ENCODE results near the gene ITGA11. TPM values are rescaled to one million over a fixed set of nuclear protein-coding genes. Genes with fewer than 3 reads are reported as not detected.

Gene ITGA11
- polyA plus RNA-seq, 1 of the 3 experiments (the other 2 are of a cell fraction) = 0.49 TPM

GRCh38 chr15:68436680-68437079 is 4.7 kb upstream of the ITGA11 start:
- POLR2A ChIA-PET = no interaction called here

GRCh38 chr15:68435966-68436365 is 4.0 kb upstream of the ITGA11 start:
- ChIA-PET POLR2A (no interaction called here), CTCF (no interaction called here)
- H3K4me3 ChIP-seq (ENCODE audit: low read depth in 2 of 2, low read length in 1 of 2) = no peak overlapping the region
- H3K4me1 ChIP-seq (ENCODE audit: control insufficient read depth in 1 of 2, insufficient read depth in 2 of 2, low read depth in 1 of 2, low read length in 1 of 2) = peaks cover 0 to 14% of the 10 kb centered on the region in 2 experiments; a peak in 1 of 4 replicates
- H3K9me2 ChIP-seq = no peaks in the 10 kb centered on the region
- TF ChIP-seq, protein P1, sequence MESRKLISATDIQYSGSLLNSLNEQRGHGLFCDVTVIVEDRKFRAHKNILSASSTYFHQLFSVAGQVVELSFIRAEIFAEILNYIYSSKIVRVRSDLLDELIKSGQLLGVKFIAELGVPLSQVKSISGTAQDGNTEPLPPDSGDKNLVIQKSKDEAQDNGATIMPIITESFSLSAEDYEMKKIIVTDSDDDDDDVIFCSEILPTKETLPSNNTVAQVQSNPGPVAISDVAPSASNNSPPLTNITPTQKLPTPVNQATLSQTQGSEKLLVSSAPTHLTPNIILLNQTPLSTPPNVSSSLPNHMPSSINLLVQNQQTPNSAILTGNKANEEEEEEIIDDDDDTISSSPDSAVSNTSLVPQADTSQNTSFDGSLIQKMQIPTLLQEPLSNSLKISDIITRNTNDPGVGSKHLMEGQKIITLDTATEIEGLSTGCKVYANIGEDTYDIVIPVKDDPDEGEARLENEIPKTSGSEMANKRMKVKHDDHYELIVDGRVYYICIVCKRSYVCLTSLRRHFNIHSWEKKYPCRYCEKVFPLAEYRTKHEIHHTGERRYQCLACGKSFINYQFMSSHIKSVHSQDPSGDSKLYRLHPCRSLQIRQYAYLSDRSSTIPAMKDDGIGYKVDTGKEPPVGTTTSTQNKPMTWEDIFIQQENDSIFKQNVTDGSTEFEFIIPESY (IDR thresholded peaks at IDR 0.05; ENCODE audit: borderline replicate concordance, low read depth) = no peak
- TF ChIP-seq RAD21 (IDR thresholded peaks at IDR 0.05; ENCODE audit: low read length) (no peak), SIN3A (IDR thresholded peaks at IDR 0.05; ENCODE audit: borderline replicate concordance, low read depth, low read length) (no peak), EP300 (IDR thresholded peaks at IDR 0.05; ENCODE audit: borderline replicate concordance in 1 of 2, low read depth in 1 of 2, low read length in 1 of 2) (no peak), NRF1 (IDR thresholded peaks at IDR 0.05; ENCODE audit: low read depth, low read length) (no peak), RFX5 (IDR thresholded peaks at IDR 0.05; ENCODE audit: low read length) (no peak), RCOR1 (IDR thresholded peaks at IDR 0.05; ENCODE audit: low read length) (no peak), TAF1 (IDR thresholded peaks at IDR 0.05; ENCODE audit: borderline replicate concordance, low read depth, low read length) (no peak), ELF1 (IDR thresholded peaks at IDR 0.05) (no peak)
- TF ChIP-seq, protein P2, sequence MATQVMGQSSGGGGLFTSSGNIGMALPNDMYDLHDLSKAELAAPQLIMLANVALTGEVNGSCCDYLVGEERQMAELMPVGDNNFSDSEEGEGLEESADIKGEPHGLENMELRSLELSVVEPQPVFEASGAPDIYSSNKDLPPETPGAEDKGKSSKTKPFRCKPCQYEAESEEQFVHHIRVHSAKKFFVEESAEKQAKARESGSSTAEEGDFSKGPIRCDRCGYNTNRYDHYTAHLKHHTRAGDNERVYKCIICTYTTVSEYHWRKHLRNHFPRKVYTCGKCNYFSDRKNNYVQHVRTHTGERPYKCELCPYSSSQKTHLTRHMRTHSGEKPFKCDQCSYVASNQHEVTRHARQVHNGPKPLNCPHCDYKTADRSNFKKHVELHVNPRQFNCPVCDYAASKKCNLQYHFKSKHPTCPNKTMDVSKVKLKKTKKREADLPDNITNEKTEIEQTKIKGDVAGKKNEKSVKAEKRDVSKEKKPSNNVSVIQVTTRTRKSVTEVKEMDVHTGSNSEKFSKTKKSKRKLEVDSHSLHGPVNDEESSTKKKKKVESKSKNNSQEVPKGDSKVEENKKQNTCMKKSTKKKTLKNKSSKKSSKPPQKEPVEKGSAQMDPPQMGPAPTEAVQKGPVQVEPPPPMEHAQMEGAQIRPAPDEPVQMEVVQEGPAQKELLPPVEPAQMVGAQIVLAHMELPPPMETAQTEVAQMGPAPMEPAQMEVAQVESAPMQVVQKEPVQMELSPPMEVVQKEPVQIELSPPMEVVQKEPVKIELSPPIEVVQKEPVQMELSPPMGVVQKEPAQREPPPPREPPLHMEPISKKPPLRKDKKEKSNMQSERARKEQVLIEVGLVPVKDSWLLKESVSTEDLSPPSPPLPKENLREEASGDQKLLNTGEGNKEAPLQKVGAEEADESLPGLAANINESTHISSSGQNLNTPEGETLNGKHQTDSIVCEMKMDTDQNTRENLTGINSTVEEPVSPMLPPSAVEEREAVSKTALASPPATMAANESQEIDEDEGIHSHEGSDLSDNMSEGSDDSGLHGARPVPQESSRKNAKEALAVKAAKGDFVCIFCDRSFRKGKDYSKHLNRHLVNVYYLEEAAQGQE (IDR thresholded peaks at IDR 0.05; ENCODE audit: low read depth, low read length) = no peak
- no peak overlapping the region for H3K27ac ChIP-seq (ENCODE audit: low read depth in 2 of 2, low read length in 1 of 2)
- H3F3A ChIP-seq (replicated peaks; ENCODE audit: insufficient read depth) = no peaks in the 10 kb centered on the region
- H3K27me3 ChIP-seq (ENCODE audit: insufficient read depth) = peaks cover 50% of the 10 kb centered on the region
- no peak overlapping the region for H2AFZ ChIP-seq (ENCODE audit: low read depth)
- no peaks in the 10 kb centered on the region for H4K20me1 ChIP-seq (ENCODE audit: insufficient read depth)
- H3K4me2 ChIP-seq = no peak overlapping the region
- no peaks in the 10 kb centered on the region for H3K79me2 ChIP-seq (ENCODE audit: insufficient read depth)
- WGBS (ENCODE audit: low lambda C conversion rate) = 54% methylated on average over 3 of the region's 3 CpGs
- H3K9ac ChIP-seq = no peak overlapping the region
- no peaks in the 10 kb centered on the region for H3K9me3 ChIP-seq
- H3K36me3 ChIP-seq (replicated peaks in 1 of 2; ENCODE audit: control insufficient read depth in 1 of 2, insufficient read depth in 2 of 2, low read length in 1 of 2) = no peaks in the 10 kb centered on the region
- DNase-seq = no peak

More at GRCh38 chr15:68436680-68437079, 4.7 kb upstream of the ITGA11 start:
- peaks cover 0 to 8% of the 10 kb centered on the region in 2 experiments; a peak in 1 of 4 replicates for H3K4me1 ChIP-seq (ENCODE audit: control insufficient read depth in 1 of 2, insufficient read depth in 2 of 2, low read depth in 1 of 2, low read length in 1 of 2)
- H3K27me3 ChIP-seq (ENCODE audit: insufficient read depth) = peaks cover 47% of the 10 kb centered on the region
- no peaks in the 10 kb centered on the region for H3F3A ChIP-seq (replicated peaks; ENCODE audit: insufficient read depth)
- no peaks in the 10 kb centered on the region for H4K20me1 ChIP-seq (ENCODE audit: insufficient read depth)
- H3K9ac ChIP-seq = no peak overlapping the region
- H3K9me2 ChIP-seq = no peaks in the 10 kb centered on the region
- H3K9me3 ChIP-seq = no peaks in the 10 kb centered on the region
- CTCF ChIA-PET = interaction anchor here (1.0 kb wide), 1 partner anchor 11 kb away, joined by 3 read pairs; no protein-coding TSS in a partner anchor
- H3K36me3 ChIP-seq (replicated peaks in 1 of 2; ENCODE audit: control insufficient read depth in 1 of 2, insufficient read depth in 2 of 2, low read length in 1 of 2) = no peaks in the 10 kb centered on the region
- H3K4me3 ChIP-seq (ENCODE audit: low read depth in 2 of 2, low read length in 1 of 2) = no peak overlapping the region
- no peak for DNase-seq
- H3K79me2 ChIP-seq (ENCODE audit: insufficient read depth) = no peaks in the 10 kb centered on the region
- TF ChIP-seq TEAD4 (IDR thresholded peaks at IDR 0.05; ENCODE audit: borderline replicate concordance, insufficient read depth) (no peak), EP300 (IDR thresholded peaks at IDR 0.05; ENCODE audit: borderline replicate concordance in 1 of 2, low read depth in 1 of 2, low read length in 1 of 2) (no peak)
- 88% methylated on average over 1 of the region's 1 CpG for WGBS (ENCODE audit: low lambda C conversion rate)
- no peak overlapping the region for H3K27ac ChIP-seq (ENCODE audit: low read depth in 2 of 2, low read length in 1 of 2)
- no peak overlapping the region for H2AFZ ChIP-seq (ENCODE audit: low read depth)
- H3K4me2 ChIP-seq = no peak overlapping the region

Data from SK-N-SH (cell line).